GM21390 (cell line): ENCODE results near the gene SPATA31C2.
"Not testable (repeated sequence)": the region's sequence is repeated elsewhere in the genome, so short reads cannot be mapped to it uniquely, and the experiment has no call there.

ENCODE experiments used
- ATAC-seq: cut with Tn5 transposase; IDR thresholded peaks from one replicate; pipeline ENCODE4 v1.9.1; 2021; ENCODE audit not compliant: unreplicated experiment

Gene SPATA31C2

DNA sequence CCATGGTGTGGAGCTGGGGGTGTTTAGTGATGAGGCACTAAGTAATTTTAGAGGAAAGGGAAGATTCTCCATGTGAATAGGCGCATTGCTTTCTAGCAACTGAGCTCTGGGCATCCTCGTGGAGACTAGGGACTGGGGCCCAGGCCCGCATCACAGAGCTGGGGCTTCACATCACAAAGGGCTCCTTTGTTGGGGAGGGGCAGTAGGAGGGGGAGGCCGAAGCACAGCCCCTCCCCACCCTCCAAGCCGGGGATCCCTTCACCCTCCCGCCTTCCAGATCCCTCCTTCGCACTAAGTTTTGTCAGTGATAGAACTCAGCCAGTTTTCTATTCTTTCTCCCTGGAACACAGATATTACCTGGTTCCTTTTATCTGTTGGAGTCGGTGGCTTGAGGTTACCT, at the start of gene SPATA31C2:
TSS of gene SPATA31C2 (minus strand) at position 101 of the 400 bp plus-strand sequence. CDS start at position 72, 29 bp downstream.
- not testable (repeated sequence) for ATAC-seq

DNA sequence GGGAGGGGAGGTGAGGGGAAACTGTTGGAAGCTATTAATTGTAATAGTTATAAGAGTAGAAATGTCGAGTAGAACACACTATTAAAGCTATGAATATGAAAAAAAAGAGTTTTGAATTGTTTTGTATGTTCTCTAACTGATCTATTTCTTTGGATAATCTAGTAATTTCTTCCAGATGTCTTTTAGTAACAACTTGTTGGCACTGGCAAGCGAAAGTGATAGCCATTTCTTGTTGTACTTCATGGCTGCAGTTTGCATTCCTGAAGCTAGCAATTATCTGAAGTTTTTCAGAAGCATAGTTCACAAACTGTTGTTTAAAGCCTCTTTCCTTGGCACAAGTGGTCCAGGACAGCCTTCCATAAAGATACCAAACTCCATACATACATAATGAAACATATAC, 49.4 kb upstream of the SPATA31C2 start:
- ATAC-seq = no peak

DNA sequence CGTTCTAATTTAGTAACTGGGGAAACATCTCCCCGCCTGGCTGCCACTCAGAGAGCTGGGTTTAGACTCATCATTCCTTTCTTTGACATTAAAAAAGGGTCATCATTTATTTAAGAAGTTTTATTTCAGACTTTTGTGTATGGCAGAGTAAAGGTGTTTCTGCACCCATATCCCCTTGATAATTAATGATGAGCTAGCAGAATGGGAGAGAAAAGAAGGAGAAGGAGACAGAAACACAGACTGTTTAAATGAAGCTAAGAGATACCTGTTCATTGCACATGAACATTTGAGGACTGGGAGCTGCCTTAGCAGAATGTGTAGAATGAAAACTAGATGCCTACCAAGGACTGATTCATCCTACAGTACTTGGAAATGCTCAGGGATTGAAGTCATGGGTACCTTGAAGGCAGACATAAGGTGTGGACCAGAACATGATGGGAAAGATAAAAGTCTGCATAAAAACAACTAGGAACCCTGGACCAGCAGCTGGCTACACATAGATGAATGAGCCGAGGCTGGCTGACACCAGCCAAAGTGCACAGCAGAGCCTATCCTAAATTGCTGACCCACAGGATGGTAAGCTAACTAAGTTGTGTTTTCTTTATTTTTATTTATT, 48.3 kb upstream of the SPATA31C2 start:
- ATAC-seq = no peak

DNA sequence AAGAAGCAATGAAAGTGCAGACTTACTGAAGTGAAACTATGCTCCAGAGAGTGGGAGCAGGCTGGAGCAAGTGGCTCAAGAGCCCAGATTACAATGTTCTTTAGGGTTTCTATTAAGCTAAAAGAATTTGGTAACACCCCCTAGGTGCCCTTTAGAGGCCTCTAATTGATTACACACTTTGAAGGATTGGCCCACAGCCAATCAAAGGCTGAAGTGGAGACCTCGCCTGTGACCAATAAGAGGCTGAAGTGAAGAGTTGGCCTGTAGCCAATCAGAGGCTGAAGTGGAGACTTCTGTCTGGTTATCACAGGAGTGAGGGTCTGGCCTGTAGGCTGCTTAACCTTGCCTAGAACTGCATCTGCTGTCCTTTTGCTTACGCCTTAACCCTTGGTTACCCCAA, 46.7 kb upstream of the SPATA31C2 start:
- no peak for ATAC-seq

DNA sequence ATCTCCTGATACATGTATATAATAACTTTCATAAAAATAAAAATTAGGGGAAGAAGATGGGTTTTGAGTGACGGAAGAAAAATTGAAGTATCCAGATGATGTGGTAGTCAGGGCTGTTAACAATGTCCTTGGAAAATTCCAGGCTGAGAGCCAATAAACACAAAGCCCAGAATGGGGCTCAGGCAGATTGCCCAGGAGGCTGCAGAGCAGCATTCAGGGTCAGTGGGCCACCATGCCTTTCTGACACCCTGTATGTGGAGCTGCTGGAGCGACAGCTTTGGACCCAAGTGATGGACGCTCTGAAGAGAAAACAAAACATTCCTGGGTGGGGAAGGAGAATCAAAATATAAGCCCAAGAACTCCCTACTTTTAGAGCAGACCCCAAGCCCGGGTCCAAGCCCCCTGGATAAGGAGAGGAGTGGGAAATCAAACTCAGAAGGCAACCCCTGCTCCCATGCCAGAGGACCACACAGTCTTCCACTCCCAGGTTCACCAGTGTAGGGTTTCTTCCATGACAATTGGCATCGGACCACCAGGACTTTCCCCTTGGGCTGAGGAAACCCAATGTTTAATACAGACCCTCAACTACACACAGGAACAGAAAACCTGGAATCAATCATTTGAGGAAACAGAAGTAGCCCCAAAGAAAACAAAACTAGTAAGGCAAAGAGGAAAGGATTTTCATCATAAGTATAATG, 45.7 kb upstream of the SPATA31C2 start:
- no peak for ATAC-seq

DNA sequence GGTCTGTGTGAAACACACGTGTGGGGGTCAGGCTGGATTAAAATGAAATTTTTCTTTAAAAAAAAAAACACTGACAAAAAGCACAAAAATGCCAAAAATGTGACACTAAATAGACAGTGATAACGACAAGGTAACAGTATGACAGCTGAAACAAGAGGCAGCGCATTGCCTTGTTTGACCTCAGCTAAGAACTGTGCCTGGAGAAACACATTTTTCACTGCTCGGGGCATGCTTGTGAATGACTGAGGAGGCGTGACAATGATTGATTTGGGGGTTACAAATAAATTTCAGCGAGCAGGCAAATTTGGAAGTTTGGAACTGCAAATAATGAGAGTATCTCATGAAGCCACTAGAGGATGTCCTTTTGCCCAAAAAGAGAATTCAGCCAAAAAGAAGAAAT, 44.2 kb upstream of the SPATA31C2 start:
- ATAC-seq = no peak

DNA sequence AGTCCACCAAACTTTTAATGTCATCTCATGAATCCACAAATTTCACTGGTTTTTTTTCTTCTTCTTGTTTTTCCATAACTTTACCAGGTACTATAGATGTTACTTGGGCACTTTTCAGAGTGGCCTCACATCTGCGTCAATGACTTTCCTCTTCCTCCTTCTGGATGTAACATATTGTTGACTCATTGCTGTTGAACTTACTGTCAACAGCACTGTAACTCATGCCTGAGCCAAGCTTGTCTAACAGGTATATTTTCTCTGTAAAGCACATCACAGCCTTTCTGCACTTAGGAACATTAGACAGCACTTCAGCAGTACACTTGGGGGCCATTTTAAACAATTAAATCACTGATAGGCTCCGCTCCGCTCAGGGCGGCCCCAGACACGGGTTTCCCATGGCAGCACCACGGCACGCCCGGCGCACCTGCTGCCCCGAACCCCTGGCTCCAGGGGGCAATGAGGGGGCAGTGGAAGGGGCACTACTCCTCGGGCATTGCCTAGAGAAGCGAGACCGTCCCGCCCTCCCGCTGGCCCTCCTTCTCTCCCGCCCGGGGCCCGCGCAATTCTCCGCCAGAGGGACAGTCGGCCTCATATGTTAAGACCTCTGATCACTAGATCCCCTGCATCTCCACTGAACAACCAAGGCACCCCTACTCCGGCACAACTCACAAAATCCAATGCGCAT, 41.9 kb upstream of the SPATA31C2 start:
- no peak for ATAC-seq

DNA sequence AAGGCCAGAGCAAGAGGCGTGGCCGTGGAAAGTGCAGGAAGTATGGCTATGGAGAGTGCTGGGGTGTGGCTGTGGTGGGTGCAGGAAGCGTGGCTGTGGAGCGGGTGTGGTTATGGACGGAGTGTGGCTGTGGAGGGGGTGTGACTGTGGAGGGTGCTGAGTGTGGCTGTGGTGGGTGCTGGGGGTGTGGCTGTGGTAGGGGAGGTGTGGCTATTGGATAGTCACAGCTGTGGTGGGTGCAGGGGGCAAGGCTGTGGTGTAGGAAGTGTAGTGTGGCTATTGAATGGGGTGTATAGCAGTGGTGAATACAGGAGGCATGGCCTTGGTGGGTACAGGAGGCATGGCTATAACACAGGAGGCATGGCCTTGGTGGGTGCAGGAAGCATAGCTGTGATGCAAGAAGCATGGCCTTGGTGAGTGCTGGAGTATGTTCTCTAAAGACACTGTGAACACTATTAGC, 40.8 kb upstream of the SPATA31C2 start:
- ATAC-seq = no peak

DNA sequence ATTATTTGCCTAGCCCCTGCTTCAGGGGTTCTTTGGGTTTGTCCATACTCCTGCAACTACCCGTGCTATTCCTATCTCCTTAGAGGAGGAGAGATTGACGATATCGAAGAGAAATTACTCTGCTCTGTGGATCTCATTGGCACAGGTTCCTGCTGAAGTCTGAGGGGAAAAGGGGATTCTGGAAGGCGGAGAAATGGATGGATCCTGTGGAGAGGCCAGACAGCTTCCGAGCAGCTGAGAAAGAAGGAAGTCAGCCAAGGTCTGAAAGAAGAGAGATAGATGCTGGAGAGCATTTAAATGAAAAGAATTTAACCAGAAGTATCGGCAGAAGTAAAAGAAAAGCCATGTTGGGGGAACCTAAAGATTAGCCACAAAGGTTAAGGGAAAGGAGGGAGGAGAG, 40.4 kb upstream of the SPATA31C2 start:
- ATAC-seq = no peak

DNA sequence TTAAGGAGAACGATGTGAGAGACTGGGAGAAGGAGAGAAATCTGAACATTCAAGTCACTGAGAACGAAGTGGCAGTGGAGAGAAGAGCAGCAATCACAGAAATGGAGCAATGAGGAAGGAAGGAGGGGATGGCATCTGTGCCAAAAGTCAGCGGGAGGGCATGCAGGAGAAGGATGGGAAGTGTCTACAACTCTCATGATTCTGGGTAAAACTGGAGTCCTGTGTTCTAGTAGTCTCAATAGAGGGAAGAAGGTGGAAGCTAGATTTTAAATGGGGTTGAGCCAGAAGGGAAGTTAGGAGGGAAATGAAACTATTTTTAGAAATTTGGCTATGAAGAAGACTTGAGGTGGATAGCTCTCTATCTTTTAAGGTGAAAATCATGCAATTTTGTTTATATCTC, 39.1 kb upstream of the SPATA31C2 start:
- ATAC-seq = no peak

DNA sequence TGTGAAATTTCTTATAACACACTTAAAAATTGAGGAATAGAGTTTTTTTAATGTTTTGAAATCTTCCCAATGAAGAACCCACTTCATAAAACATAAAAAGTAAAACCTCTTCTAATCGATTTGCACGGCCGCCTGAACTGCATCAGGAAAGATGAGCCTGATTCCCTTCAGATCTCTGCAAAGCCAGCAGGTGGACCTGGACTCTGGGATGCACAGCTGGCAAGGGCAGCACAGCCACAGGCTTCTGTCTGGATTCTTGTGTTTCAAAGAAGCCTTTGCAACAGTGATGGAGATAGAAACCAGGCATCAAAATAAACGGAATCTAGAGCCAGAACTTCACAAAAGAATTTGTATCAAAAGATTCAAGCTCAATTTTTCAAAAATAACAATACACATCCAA, 36.0 kb upstream of the SPATA31C2 start:
- no peak for ATAC-seq

DNA sequence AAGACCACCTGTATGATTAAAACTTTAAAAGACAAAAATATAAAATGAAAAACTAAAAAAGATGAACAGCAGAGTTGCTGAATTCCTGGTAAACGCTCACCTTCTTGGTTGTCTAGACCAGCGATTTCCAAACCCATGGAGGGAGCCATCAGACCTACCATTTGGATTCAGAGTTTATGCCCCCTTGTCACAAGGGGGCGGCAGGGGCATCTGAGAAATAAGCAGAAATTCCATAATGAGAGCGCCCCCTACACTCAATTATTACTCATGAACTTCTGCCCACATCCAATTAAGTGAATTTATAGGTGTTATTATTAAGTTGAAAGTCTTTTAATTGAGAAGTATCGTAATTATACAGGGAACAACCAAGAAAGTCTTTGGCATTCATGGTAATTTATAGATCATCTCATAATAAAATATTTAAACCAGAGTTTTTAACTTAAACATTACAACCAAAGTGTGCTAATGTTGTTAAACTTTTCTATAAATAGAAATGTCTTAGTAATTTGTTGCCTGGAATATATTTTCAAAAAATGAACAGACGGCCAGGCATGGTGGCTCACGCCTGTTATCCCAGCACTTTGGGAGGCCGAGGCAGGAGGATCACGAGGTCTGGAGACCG, 35.2 kb upstream of the SPATA31C2 start:
- ATAC-seq = no peak

DNA sequence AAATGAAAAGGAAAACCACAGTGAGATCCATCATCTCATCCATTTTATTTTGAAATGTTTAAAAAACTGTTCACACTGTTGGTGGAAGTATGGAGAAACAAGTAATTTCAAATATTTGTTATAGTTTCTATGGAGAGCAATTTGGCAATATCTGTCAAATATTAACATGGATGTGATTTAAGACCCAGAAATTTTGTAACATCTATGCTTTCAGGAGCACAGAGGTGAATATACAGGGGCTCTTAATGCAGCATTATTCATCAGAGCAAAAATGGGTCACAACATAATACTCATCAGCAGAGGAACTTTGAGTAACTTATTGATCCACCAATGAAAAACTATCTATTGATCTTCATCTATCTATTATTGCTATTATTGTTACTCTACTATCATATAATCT, 31.4 kb upstream of the SPATA31C2 start:
- no peak for ATAC-seq

DNA sequence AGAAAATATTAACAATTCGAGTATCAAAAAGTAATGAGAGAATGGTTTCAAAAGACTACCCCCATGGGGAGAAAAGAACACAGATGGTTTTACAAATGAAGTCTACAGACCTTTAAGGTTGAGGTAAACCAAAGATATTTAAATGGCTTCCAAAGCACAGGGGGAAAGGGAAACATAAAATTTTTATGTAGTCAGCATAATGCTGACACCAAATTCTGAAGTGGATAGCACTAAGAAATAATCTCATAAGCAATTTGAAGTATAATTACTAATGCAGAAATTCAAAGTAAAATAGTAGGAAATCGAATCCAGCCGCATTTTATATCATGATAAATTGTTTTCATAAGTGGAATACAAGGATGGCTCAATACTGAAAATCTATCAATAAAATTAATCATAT, 30.3 kb upstream of the SPATA31C2 start:
- no peak for ATAC-seq

DNA sequence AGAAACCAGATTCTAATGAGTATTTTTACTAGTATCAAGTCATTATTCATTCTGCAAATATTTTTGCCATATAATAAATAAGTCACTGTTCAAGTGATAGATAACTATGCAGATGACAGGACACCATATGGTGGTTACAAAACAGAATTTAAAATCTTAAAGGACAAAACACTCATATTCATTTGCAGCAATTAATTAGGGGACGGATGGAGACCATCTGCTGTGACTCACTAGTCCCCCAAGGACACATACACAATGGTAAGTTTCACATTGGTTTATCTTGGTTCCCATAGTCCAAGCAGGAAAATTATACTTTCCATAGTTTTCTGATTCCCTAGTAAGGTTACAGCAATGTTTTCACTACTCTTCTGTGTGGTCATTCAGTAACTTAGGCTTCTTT, 28.4 kb upstream of the SPATA31C2 start:
- no peak for ATAC-seq

DNA sequence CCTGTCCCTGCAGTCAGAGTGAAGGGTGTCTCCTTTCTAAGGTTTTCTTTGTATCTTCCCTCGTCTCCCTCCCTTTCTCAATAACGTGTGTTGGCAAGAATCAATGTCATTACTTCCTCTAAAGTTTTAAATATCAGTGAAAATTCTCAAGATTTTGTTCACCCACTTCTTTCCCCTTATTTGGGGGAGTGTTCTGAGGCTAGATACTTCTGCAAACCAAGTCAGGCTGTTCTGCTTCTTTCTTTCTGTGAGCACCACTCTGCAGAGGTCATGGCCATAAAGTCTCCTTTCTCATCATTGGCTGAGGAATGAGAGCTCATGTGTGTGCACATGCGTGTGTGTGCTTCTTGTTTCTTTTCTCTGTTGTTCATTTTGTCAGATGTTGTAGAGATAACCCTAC, 26.6 kb upstream of the SPATA31C2 start:
- ATAC-seq = no peak

DNA sequence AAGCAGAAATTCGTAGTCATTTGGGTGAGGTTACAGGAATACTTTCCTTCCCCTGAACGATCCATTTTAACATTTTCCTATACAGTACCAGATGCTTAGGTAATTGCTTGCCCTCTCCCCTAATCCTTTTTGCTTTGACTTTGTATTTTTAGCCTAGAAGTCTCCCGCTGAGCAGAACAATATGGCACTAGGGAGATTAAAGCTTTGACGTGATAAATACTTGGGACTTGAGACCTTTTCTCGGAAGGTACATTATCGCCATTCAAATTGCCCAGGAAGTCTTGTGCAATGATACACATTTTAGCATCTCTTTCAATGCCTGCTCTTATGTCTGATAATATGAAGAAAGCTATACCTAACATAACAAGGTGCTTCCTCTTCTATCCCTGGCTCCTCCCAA, 22.9 kb upstream of the SPATA31C2 start:
- ATAC-seq = no peak

DNA sequence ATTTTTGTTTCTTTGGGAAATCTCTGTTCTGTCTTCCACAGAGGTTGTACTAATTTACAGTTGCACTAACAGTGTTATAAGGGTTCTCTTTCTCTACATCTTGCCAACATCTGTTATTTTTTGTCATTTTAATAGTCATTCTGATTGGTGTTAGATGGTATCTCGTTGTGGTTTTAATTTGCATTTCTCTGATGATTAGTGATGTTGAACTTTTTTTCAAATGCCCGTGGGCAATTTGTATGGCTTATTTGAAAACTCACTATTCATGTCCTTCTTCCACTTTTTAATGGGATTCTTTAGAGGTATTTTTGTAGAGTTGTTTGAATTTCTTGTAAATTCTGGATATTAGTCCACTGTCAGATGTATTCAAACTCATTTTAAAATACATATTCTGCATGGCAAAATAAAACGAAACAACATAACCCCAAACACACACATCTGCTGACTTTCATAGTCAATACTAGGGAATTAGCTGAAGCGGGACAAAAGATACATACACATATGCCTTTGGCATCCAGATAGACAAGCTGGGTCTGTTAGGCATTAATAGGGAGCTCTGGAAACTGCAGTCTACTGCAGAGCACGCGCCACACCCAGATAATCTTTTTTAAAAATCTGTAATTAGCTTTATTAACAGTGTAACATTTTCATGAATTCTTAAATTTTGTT, 5.8 kb upstream of the SPATA31C2 start:
- no peak for ATAC-seq

DNA sequence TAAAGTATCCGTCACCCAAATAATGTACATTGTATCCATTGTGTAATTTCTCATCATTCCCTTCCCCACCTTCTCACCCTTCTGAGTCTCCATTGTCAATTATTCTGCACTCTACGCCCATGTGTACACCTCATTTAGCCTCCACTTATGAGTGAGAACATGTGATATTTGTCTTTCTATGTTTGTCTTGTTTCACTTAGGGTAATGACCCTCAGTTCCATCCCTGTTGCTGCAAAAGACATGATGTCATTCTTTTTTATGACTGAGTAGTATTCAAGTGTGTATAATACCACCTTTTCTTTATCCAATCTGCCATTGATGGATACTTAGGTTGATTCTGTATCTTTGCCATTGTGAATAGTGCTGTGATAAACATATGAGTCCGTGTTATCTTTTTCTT, 4.9 kb upstream of the SPATA31C2 start:
- no peak for ATAC-seq

DNA sequence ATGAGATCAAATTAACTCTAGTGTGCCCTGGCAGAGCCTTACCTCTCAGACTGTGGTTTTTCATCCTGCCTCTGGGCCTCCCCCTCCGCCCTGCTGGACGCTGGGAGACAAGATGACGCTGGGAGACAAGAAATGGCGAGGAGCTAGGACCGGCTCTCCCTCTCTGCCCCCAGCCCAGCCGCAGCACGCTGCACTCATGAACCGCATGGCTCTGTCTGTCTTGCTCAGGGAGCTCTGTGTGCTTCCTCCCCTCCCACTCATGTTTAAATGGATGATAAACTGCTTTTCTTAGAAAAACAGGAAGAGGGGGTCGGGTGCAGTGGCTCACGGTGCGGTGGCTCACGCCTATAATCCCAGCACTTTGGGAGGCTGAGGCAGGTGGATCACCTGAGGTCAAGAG, 4.7 kb downstream of the SPATA31C2 start:
- ATAC-seq = not testable (repeated sequence)

DNA sequence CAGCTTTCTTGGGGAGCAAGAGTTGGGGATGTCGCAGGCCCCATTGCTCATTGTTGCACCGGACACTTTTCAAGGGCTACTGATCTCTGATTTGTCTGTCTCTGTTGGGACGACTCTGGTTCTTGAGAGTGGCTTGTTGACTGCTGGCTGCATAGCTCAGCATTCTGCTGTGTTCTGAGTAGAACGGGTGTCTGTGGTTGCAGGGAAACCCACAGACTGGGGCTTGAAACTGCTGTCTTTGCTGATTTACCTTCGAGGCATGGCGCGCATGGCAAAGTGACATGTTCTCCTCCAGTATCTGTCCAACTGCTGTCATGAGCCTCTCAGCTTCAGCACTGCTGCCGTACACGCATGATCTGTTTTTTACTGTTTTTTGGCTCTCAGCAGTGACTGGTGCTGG, 8.7 kb downstream of the SPATA31C2 start:
- not testable (repeated sequence) for ATAC-seq
